ENCODE measurements around the gene DNAI1. TPM values are rescaled to one million over a fixed set of nuclear protein-coding genes. Genes with fewer than 3 reads are reported as not detected.

The DNAI1 gene
- polyA plus RNA-seq, 2 of the 4 experiments (the other 2 are of a cell fraction), result 0.27 to 0.40 TPM

DNA sequence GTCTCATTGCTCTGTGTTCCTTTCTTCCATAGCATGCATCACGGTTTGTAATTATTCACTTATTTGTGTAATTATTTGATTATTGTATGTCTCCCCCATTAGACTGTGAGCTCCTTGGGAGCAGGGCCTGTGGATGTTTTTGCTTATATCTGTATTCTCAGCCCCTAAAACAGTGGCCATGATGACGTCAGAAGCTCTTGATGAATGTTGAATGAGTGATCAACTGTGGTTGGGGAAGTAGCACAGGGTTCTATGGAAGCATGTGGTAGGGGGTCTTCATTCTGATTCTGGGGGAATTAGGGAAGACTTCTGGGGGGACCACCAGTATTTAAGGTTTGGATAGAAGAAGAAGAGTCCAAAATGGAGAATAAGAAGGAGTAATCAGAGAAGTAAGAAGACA lies 6.0 kb downstream of the DNAI1 start:
- Histone ChIP-seq H3K4me2 (no peak overlapping the region), H3K9me3 (no peaks in the 10 kb centered on the region), H3K27ac (no peak overlapping the region), H3K4me1 (peaks cover 9% of the 10 kb centered on the region; the same call in 1 of the 3 replicates), H3K4me3 (no peak overlapping the region)
- ChIA-PET CTCF (interaction anchor here (0.6 to 1.1 kb wide), 3 partner anchors 32 to 1904 kb away, joined by 3 read pairs; no protein-coding TSS in a partner anchor), POLR2A (no interaction called here)
- TF ChIP-seq RAD21 (conservative IDR thresholded peaks at IDR 0.05 in 1 of 2, IDR thresholded peaks at IDR 0.05 in 1 of 2) (no peak), MAFK (IDR thresholded peaks at IDR 0.05; ENCODE audit: partially characterized antibody) (no peak), JUNB (IDR thresholded peaks at IDR 0.05) (no peak), JUN (IDR thresholded peaks at IDR 0.05) (no peak), NR3C1 (IDR thresholded peaks at IDR 0.05) (no peak)
- TF ChIP-seq, protein P1, sequence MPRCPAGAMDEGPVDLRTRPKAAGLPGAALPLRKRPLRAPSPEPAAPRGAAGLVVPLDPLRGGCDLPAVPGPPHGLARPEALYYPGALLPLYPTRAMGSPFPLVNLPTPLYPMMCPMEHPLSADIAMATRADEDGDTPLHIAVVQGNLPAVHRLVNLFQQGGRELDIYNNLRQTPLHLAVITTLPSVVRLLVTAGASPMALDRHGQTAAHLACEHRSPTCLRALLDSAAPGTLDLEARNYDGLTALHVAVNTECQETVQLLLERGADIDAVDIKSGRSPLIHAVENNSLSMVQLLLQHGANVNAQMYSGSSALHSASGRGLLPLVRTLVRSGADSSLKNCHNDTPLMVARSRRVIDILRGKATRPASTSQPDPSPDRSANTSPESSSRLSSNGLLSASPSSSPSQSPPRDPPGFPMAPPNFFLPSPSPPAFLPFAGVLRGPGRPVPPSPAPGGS (IDR thresholded peaks at IDR 0.05), result no peak
- TF ChIP-seq, protein P2, sequence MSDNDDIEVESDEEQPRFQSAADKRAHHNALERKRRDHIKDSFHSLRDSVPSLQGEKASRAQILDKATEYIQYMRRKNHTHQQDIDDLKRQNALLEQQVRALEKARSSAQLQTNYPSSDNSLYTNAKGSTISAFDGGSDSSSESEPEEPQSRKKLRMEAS (IDR thresholded peaks at IDR 0.05), result no peak
- DNase-seq (ENCODE audit: low read depth in 1 of 2, low spot score in 1 of 2) (no peak), ATAC-seq (no peak), FAIRE-seq (no peak)
- WGBS (ENCODE audit: missing lambda C conversion rate), result 60% methylated on average over 2 of the region's 2 CpGs

DNA sequence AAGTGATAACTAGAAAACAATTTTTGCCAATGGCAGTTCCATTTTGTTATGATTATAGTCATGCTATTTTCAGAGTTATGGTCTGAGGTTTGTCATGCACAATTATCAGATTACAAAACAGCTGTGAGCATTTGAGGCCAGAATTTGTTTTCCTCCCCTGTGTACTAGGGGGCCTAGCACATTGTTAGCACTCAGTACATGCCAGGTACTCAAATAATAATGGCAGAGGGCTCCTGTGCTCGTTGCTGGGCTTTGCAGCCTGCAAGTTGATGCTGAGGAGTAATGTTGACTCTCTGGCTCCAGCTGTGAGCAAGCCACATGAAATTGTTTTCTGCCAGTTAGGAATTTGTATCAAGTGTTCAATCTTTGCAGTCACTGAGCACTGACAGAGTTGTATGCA lies 6.9 kb downstream of the DNAI1 start:
- TF ChIP-seq, protein P2 (IDR thresholded peaks at IDR 0.05), result no peak
- TF ChIP-seq HDAC2 (IDR thresholded peaks at IDR 0.05) (no peak), MAFK (IDR thresholded peaks at IDR 0.05; ENCODE audit: partially characterized antibody) (no peak), NFE2L2 (conservative IDR thresholded peaks at IDR 0.05; ENCODE audit: low read length) (no peak), KDM5A (IDR thresholded peaks at IDR 0.05) (no peak), TFCP2L1 (CRISPR knock-in tag; IDR thresholded peaks at IDR 0.05) (no peak), PHF8 (IDR thresholded peaks at IDR 0.05; ENCODE audit: borderline replicate concordance, low read depth) (no peak), ZSCAN20 (CRISPR knock-in tag; IDR thresholded peaks at IDR 0.05) (no peak), CHD2 (IDR thresholded peaks at IDR 0.05; ENCODE audit: low read length, partially characterized antibody) (no peak), FOSB (CRISPR knock-in tag; IDR thresholded peaks at IDR 0.05) (no peak), GATA3 (IDR thresholded peaks at IDR 0.05; ENCODE audit: borderline replicate concordance) (no peak), SMC3 (IDR thresholded peaks at IDR 0.05) (no peak), POLR2A (IDR thresholded peaks at IDR 0.05; ENCODE audit: low read length) (no peak), JUN (IDR thresholded peaks at IDR 0.05) (no peak), CHD4 (IDR thresholded peaks at IDR 0.05; ENCODE audit: borderline replicate concordance) (no peak)
- TF ChIP-seq, protein P3, sequence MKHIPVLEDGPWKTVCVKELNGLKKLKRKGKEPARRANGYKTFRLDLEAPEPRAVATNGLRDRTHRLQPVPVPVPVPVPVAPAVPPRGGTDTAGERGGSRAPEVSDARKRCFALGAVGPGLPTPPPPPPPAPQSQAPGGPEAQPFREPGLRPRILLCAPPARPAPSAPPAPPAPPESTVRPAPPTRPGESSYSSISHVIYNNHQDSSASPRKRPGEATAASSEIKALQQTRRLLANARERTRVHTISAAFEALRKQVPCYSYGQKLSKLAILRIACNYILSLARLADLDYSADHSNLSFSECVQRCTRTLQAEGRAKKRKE (CRISPR knock-in tag; IDR thresholded peaks at IDR 0.05; ENCODE audit: low read depth), result no peak
- no peak for FAIRE-seq
- POLR2A ChIA-PET, result no interaction called here
- ATAC-seq, result no peak
- no peak overlapping the region for H3K27ac ChIP-seq
- WGBS (ENCODE audit: missing lambda C conversion rate), result 10% methylated on average over 1 of the region's 1 CpG
- no peak for DNase-seq (ENCODE audit: low read depth in 1 of 2, low spot score in 1 of 2)
- CTCF ChIA-PET, result interaction anchor here (0.9 to 2.3 kb wide), 6 partner anchors 11 to 133 kb away, joined by 3 to 8 read pairs (median 4); no protein-coding TSS in a partner anchor
- H3K4me2 ChIP-seq, result no peak overlapping the region
- H3K4me1 ChIP-seq, result peaks cover 9% of the 10 kb centered on the region; the same call in 1 of the 3 replicates
- no peaks in the 10 kb centered on the region for H3K9me3 ChIP-seq
- H3K4me3 ChIP-seq, result no peak overlapping the region

DNA sequence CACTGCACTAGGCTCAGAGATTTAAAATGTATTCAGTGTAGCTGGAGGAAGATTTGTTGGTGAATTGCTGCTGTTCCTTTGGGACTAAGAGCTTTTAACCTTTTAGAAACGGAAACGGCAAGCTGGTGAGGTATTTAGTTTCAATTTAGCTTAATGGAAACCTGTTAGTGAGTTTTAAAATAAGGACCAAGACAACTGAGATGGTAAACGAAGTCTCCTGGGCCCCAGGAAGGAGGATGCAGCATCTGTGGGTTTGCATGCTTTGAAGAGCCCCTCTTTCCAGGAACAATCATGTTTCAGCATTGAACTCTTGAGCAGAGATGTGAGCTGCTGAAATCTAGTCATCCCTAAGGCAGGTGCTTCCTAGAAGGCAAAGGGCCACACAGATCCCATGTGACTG lies 16.5 kb downstream of the DNAI1 start:
- Histone ChIP-seq H3K9me3 (no peaks in the 10 kb centered on the region), H3K4me3 (no peak overlapping the region), H3K4me2 (no peak overlapping the region), H3K4me1 (no peaks in the 10 kb centered on the region), H3K27ac (no peak overlapping the region)
- no peak for DNase-seq (ENCODE audit: low read depth in 1 of 2, low spot score in 1 of 2)
- no peak for ATAC-seq
- TF ChIP-seq KDM5A (IDR thresholded peaks at IDR 0.05) (no peak), PHF8 (IDR thresholded peaks at IDR 0.05; ENCODE audit: borderline replicate concordance, low read depth) (no peak), ZFP36 (IDR thresholded peaks at IDR 0.05; ENCODE audit: borderline replicate concordance, partially characterized antibody) (no peak), RFX5 (IDR thresholded peaks at IDR 0.05) (no peak), EHMT2 (IDR thresholded peaks at IDR 0.05; ENCODE audit: low read depth) (no peak), ZSCAN20 (CRISPR knock-in tag; IDR thresholded peaks at IDR 0.05) (no peak), HOXB13 (CRISPR knock-in tag; IDR thresholded peaks at IDR 0.05; ENCODE audit: low read depth) (no peak), MYC (IDR thresholded peaks at IDR 0.05; ENCODE audit: borderline replicate concordance, low read length) (no peak), TFCP2L1 (CRISPR knock-in tag; IDR thresholded peaks at IDR 0.05) (no peak), HDAC2 (IDR thresholded peaks at IDR 0.05) (no peak), EP300 (IDR thresholded peaks at IDR 0.05) (no peak), SREBF2 (IDR thresholded peaks at IDR 0.05) (no peak), JUN (IDR thresholded peaks at IDR 0.05) (no peak)
- TF ChIP-seq, protein P4, sequence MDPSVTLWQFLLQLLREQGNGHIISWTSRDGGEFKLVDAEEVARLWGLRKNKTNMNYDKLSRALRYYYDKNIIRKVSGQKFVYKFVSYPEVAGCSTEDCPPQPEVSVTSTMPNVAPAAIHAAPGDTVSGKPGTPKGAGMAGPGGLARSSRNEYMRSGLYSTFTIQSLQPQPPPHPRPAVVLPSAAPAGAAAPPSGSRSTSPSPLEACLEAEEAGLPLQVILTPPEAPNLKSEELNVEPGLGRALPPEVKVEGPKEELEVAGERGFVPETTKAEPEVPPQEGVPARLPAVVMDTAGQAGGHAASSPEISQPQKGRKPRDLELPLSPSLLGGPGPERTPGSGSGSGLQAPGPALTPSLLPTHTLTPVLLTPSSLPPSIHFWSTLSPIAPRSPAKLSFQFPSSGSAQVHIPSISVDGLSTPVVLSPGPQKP (IDR thresholded peaks at IDR 0.05; ENCODE audit: low read depth, low read length), result no peak
- WGBS (ENCODE audit: missing lambda C conversion rate), result 3% methylated on average over 3 of the region's 3 CpGs
- CTCF ChIA-PET, result interaction anchor here (1.2 to 2.7 kb wide), 4 partner anchors 9 to 128 kb away, joined by 3 to 9 read pairs (median 5); no protein-coding TSS in a partner anchor
- FAIRE-seq, result no peak
- POLR2A ChIA-PET, result no interaction called here
